ENCODE data around the gene BCL2L13. TPM values are rescaled to one million over a fixed set of nuclear protein-coding genes. Genes with fewer than 3 reads are reported as not detected.

The BCL2L13 gene
- total RNA-seq, 1 donor = 64.3 TPM

- no peak for TF ChIP-seq CTCF (IDR thresholded peaks at IDR 0.05; ENCODE audit: insufficient read depth, low read depth, low read length)
- H3K4me3 ChIP-seq (ENCODE audit: low read depth, low read length) = no peak overlapping the region
- DNase-seq (ENCODE audit: low read depth) = no peak
These were observed 8.9 kb downstream of the BCL2L13 start for GRCh38 chr22:17647452-17647851.

GRCh38 chr22:17647991-17648390 lies 9.4 kb downstream of the BCL2L13 start:
- peak; percentile 5 for DNase-seq (ENCODE audit: low read depth)
- H3K4me3 ChIP-seq (ENCODE audit: low read depth, low read length) = no peak overlapping the region
- TF ChIP-seq CTCF (IDR thresholded peaks at IDR 0.05; ENCODE audit: insufficient read depth, low read depth, low read length) = no peak

GRCh38 chr22:17648569-17648968 lies 10.0 kb downstream of the BCL2L13 start:
- DNase-seq (ENCODE audit: low read depth) = no peak
- TF ChIP-seq CTCF (IDR thresholded peaks at IDR 0.05; ENCODE audit: insufficient read depth, low read depth, low read length) = no peak
- no peak overlapping the region for H3K4me3 ChIP-seq (ENCODE audit: low read depth, low read length)

- DNase-seq (ENCODE audit: low read depth) = peak; percentile 53
- no peak for TF ChIP-seq CTCF (IDR thresholded peaks at IDR 0.05; ENCODE audit: insufficient read depth, low read depth, low read length)
- H3K4me3 ChIP-seq (ENCODE audit: low read depth, low read length) = no peak overlapping the region
These were observed 16.7 kb downstream of the BCL2L13 start for GRCh38 chr22:17655289-17655688.

- no peak for TF ChIP-seq CTCF (IDR thresholded peaks at IDR 0.05; ENCODE audit: insufficient read depth, low read depth, low read length)
- DNase-seq (ENCODE audit: low read depth) = no peak
- H3K4me3 ChIP-seq (ENCODE audit: low read depth, low read length) = no peak overlapping the region
These were observed 18.4 kb downstream of the BCL2L13 start for GRCh38 chr22:17656870-17657395.

GRCh38 chr22:17664414-17665055 lies 26.0 kb downstream of the BCL2L13 start:
- TF ChIP-seq CTCF (IDR thresholded peaks at IDR 0.05; ENCODE audit: insufficient read depth, low read depth, low read length) = no peak
- H3K4me3 ChIP-seq (ENCODE audit: low read depth, low read length) = no peak overlapping the region
- no peak for DNase-seq (ENCODE audit: low read depth)

- no peak for TF ChIP-seq CTCF (IDR thresholded peaks at IDR 0.05; ENCODE audit: insufficient read depth, low read depth, low read length)
- no peak for DNase-seq (ENCODE audit: low read depth)
- no peak overlapping the region for H3K4me3 ChIP-seq (ENCODE audit: low read depth, low read length)
These were observed 26.7 kb downstream of the BCL2L13 start for GRCh38 chr22:17665248-17665647.
